22Rv1 (cell line): Measurements from ENCODE around the gene SLC47A1.

Source experiments
- ZFX ChIP-seq: fragments of 450-650 bp; IDR thresholded peaks from 2 replicates; pipeline ENCODE4 v1.6.1; 2017; ENCODE audit warnings: antibody characterized with exemption, borderline replicate concordance
- TF ChIP-seq, protein P1 (sequence below): fragments of 450-650 bp; IDR thresholded peaks from 2 replicates; pipeline ENCODE4 v1.5.1; 2017; ENCODE audit warnings: mild to moderate bottlenecking

DNA sequence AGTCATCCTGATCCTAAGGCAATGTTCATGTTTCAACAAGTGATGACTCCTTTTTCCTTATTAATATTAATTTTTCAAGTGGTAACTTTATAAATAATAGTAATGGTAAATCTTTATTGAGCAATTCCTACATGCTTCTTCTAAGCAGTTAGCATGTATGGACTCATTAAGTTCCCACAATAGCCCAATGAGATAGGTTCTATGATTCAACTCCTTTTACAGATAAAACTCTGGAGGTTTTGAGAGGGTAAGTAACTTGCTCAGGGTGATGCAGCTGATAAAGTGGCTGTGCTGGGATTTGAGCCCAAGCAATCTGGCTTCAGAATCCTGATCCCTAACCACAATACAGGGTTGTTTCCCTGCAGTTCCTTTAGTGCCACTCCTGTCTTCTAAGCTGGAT is 25.3 kb downstream of the SLC47A1 start:
- TF ChIP-seq, protein P1, sequence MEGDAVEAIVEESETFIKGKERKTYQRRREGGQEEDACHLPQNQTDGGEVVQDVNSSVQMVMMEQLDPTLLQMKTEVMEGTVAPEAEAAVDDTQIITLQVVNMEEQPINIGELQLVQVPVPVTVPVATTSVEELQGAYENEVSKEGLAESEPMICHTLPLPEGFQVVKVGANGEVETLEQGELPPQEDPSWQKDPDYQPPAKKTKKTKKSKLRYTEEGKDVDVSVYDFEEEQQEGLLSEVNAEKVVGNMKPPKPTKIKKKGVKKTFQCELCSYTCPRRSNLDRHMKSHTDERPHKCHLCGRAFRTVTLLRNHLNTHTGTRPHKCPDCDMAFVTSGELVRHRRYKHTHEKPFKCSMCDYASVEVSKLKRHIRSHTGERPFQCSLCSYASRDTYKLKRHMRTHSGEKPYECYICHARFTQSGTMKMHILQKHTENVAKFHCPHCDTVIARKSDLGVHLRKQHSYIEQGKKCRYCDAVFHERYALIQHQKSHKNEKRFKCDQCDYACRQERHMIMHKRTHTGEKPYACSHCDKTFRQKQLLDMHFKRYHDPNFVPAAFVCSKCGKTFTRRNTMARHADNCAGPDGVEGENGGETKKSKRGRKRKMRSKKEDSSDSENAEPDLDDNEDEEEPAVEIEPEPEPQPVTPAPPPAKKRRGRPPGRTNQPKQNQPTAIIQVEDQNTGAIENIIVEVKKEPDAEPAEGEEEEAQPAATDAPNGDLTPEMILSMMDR: no peak
- no peak for TF ChIP-seq ZFX
